Type B pancreatic cell (in vitro differentiated cells): Measurements from ENCODE around the gene PRDM15. TPM values are rescaled to one million over a fixed set of nuclear protein-coding genes. Genes with fewer than 3 reads are reported as not detected.

Source experiments
- DNase-seq: peaks from one replicate; pipeline ENCODE4 v3.0.0; 2021; ENCODE audit warnings: mixed read lengths; ENCODE audit not compliant: unreplicated experiment; ENCODE audit errors: extremely low spot score
- H3K27ac Mint-ChIP-seq: 2 replicates; pipeline ENCODE4 v1.8.0; 2021; ENCODE audit warnings: mild to moderate bottlenecking, mixed read lengths
- H3K27me3 Mint-ChIP-seq: 2 replicates; pipeline ENCODE4 v1.8.0; 2021; ENCODE audit warnings: mixed read lengths
- H3K36me3 Mint-ChIP-seq: 2 replicates; pipeline ENCODE4 v1.8.0; 2021; ENCODE audit warnings: mixed read lengths
- H3K4me1 Mint-ChIP-seq: one replicate; pipeline ENCODE4 v1.8.0; 2021; ENCODE audit warnings: mixed read lengths; ENCODE audit not compliant: unreplicated experiment
- H3K4me3 Mint-ChIP-seq: 2 replicates; pipeline ENCODE4 v1.8.0; 2021; ENCODE audit warnings: mild to moderate bottlenecking, mixed read lengths
- H3K9me3 Mint-ChIP-seq: 2 replicates; pipeline ENCODE4 v1.8.0; 2021; ENCODE audit warnings: mixed read lengths
- CTCF ChIP-seq: fragments of 200-600 bp; sonication (generic); conservative IDR thresholded peaks from 2 replicates; pipeline ENCODE4 v1.5.0; 2021; ENCODE audit warnings: antibody characterized with exemption, mild to moderate bottlenecking
- total RNA-seq: library from RNA; stranded (reverse); gene quantifications from 2 replicates; pipeline ENCODE4 v1.2.1, GENCODE V29; 2021; ENCODE audit warnings: low replicate concordance

Gene PRDM15
- total RNA-seq, 1 donor from 2014 or later = 8.8 TPM

- no peak for TF ChIP-seq CTCF
- no peak for DNase-seq
- no peak overlapping the region for H3K4me3 Mint-ChIP-seq
- no peak overlapping the region for H3K27ac Mint-ChIP-seq
- peaks cover 5% of the 10 kb centered on the region for H3K9me3 Mint-ChIP-seq
- H3K36me3 Mint-ChIP-seq = peaks cover 27% of the 10 kb centered on the region
- no peaks in the 10 kb centered on the region for H3K27me3 Mint-ChIP-seq
- H3K4me1 Mint-ChIP-seq = peaks cover 6% of the 10 kb centered on the region
These were observed 73.5 kb downstream of the PRDM15 start for GRCh38 chr21:41805643-41806042.

GRCh38 chr21:41805038-41805437, 74.1 kb downstream of the PRDM15 start:
- Mint-ChIP-seq H3K4me3 (no peak overlapping the region), H3K9me3 (peaks cover 5% of the 10 kb centered on the region), H3K27me3 (no peaks in the 10 kb centered on the region), H3K4me1 (peaks cover 6% of the 10 kb centered on the region), H3K36me3 (peaks cover 25% of the 10 kb centered on the region), H3K27ac (no peak overlapping the region)
- no peak for DNase-seq
- no peak for TF ChIP-seq CTCF

GRCh38 chr21:41804381-41804780, 74.8 kb downstream of the PRDM15 start:
- Mint-ChIP-seq H3K36me3 (peaks cover 25% of the 10 kb centered on the region), H3K4me3 (no peak overlapping the region), H3K4me1 (peaks cover 9% of the 10 kb centered on the region), H3K27me3 (no peaks in the 10 kb centered on the region), H3K27ac (no peak overlapping the region), H3K9me3 (peaks cover 5% of the 10 kb centered on the region)
- no peak for DNase-seq
- TF ChIP-seq CTCF = no peak

GRCh38 chr21:41803316-41803715, 75.8 kb downstream of the PRDM15 start:
- Mint-ChIP-seq H3K36me3 (peaks cover 30% of the 10 kb centered on the region), H3K27me3 (no peaks in the 10 kb centered on the region), H3K4me1 (peaks cover 10% of the 10 kb centered on the region), H3K4me3 (no peak overlapping the region), H3K27ac (no peak overlapping the region), H3K9me3 (peaks cover 5% of the 10 kb centered on the region)
- no peak for TF ChIP-seq CTCF
- DNase-seq = no peak

DNA sequence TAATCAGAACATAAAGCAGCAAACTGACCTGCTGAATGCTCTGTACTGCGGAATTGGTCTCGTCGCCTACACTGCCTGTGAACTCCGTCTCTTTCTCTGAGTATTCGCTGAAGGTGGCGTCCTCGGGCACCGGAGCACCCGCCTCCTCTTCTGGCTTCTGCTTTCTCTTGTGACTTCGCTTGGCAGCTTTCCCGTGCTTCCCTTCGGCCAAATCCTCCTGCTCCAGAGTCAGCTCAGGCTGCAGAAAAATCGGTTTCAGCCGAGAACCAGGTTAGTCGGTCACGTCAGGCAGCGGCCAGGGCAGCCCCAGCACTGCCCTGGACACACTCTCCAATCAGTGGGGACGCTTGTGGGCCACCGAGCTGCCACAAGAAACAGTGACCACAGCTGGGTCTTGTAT, 76.5 kb downstream of the PRDM15 start:
- Mint-ChIP-seq H3K27me3 (no peaks in the 10 kb centered on the region), H3K36me3 (peaks cover 29% of the 10 kb centered on the region), H3K4me1 (peaks cover 10% of the 10 kb centered on the region), H3K9me3 (peaks cover 5% of the 10 kb centered on the region), H3K4me3 (no peak overlapping the region), H3K27ac (no peak overlapping the region)
- TF ChIP-seq CTCF = no peak
- DNase-seq = no peak

DNA sequence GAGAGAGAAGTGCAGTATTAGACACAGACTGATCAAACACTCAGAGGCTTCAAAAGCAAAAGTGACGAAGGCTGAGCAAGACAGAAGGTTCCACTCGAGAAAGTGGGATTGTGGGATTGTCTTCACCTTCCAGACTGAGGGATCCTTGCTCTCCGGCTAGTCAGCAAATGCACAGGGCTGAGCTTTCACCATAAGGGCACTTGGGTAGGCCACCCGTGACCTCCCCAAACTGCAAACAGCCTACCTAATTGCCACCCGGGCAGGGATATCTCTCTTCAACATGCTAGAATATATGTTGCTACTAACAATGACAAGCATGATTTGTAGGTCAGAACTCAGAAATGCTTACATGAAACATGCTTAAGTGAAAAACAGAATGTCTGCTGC, 77.0 kb downstream of the PRDM15 start:
- H3K9me3 Mint-ChIP-seq = peaks cover 5% of the 10 kb centered on the region
- H3K27me3 Mint-ChIP-seq = no peaks in the 10 kb centered on the region
- no peak for DNase-seq
- no peak overlapping the region for H3K4me3 Mint-ChIP-seq
- TF ChIP-seq CTCF = no peak
- peaks cover 10% of the 10 kb centered on the region for H3K4me1 Mint-ChIP-seq
- no peak overlapping the region for H3K27ac Mint-ChIP-seq
- peaks cover 24% of the 10 kb centered on the region for H3K36me3 Mint-ChIP-seq
